8988T (cell line): ENCODE results near the gene PRKAR1B.
A peak's percentile ranks its signal among the peaks of the same experiment; 100 is the strongest.

ENCODE experiments used
- DNase-seq: peaks from one replicate; pipeline ENCODE4 v3.0.0; 2011

The PRKAR1B gene

DNA sequence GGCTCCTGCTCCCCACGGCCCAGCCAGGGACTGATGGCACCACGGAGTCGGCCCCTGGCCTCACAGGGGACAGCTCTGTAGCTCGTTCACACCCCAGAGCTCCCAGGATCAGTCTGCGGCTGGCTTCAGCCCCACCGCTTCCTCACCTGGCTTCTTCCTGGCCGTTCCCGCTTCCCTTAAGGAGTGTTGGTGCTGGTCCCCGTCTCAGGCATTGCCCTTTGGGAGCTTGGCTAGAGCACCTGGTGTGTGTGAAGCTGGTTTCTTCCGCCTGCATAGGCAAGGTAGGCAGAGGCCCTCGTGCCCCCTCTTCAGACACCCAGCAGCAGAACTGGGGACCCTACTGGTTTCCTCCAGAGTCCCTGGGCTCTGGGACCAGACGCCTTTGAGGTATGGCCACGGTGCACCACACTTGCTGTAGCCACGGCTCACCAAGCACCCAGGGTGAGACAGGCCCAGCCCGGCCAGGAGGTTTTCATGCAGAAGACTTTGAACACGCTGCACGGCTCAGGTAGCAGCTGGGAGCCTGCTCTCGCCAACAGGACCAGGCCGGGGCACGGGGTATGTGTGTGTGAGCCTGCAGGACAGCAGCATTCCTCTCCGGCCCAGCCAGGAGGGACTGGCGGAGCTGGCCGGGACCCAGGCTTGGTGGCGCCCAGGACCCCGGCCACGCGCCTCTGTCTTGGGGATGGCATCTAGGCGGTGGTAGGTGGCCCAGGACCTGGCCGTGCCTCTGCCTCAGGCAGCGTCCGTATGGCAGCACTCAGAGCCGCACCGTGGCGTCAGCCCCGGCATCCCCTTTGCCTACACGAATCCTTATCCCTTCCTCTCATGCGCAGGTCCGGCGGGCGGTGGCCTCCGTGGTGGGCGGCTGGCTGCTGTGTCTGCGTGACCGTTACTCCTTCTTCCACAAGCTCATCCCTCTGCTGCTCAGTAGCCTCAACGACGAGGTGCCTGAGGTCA lies 13.2 kb upstream of the PRKAR1B start:
- no peak for DNase-seq

DNA sequence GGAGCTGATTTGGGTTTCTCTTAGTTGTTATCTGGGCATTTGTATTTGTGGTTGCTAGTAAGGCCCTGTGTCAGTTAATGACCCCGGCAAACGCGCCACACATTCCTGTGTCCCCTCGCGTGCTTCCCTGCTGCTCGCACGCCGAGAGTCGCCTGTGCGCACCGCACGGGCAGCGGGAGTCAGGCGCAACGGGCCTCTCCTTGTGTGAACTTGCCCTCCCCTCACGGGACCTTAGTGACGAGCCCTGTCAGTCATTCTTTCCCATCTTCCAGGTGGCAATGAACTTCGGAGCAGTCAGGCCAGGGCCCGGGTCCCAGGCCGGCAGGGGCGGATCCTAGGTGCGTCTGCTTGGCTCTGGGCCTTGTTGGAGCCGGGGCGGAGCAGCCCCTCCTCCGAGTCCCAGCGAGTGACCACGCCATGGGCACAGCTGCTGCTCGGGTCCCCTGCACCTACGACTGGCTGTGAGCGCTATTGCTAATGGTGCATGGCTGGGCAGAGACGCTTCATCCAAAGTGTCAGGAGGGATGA lies 12.4 kb upstream of the PRKAR1B start:
- DNase-seq: no peak

DNA sequence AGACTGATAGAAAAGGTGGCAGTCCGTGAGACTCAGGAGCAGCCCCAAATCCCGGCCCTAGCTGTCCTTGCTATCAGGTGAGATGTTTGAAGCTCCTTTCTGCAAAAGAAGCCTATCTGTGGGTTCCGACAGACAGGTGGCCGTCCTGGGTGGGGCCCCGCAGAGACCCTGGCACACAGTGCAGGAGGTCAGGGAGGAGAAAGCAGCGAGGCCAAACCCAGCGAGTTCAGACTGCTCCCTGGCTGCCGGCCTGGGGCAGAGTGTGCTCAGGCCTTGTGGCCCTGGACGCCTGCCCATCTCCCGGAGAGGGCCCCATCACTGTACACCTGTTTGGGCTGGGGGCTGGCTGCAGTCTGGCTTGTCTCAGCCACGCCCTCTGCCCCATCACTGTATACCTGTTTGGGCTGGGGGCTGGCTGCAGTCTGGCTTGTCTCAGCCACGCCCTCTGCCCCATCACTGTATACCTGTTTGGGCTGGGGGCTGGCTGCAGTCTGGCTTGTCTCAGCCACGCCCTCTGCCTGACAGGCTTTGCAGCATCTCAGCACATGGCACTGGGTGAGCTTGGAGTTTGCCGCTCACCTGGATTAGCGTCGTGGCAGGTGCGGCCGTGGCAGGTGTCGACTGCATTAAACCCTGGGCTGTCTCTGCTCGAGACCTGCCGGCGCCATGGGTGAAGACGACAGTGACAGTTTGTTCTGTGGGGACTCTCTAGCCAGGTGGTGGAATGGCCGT lies 11.8 kb upstream of the PRKAR1B start:
- DNase-seq: no peak

DNA sequence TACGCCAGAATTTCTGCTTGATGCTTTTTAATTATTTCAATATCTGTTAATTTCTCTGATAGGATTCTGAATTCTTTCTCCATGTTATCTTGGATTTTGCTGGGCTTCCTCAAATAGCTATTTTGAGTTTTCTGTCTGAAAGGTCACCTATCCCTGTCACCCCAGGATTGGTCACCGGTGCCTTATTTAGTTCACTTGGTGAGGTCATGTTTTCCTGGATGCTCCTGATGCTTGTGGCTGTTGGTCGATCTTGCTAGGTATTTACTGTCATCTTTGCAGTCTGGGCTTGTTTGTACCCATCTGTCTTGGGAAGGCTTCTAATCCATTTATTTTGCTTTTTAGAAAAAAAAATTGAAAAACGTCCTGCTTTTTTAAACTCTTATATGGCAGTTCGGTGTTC lies 11.2 kb upstream of the PRKAR1B start:
- DNase-seq: no peak

DNA sequence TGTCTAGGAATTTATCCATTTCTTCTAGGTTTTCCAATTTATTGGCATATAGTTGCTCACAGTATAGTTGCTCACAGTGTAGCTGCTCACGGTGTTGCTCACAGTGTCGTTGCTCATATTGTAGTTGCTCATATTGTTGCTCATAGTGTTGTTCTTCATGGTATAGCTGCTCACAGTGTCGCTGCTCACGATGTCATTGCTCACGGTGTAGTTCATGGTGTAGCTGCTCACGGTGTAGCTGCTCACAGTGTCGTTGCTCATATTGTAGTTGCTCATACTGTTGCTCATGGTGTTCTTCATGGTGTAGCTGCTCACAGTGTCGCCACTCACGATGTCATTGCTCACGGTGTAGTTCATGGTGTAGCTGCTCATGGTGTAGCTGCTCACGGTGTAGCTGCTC lies 7.7 kb upstream of the PRKAR1B start:
- no peak for DNase-seq

DNA sequence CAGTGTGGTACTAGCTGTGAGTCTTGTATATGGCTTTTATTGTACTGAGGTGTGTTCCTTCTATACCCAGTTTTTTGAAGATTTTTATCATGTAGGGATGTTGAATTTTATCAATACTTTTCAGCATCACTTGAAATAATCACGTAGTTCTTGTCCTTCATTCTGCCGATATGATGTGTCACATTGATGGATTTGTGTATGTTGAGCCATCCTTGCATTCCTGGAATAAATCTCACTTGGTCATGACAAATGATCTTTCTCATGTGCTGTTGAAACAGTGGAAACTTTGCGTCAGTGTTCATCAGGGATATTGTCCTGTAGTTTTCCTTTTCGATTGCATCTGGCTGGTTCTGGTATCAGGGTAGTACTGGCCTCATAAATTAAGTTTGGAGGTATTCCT lies 7.1 kb upstream of the PRKAR1B start:
- DNase-seq: no peak

DNA sequence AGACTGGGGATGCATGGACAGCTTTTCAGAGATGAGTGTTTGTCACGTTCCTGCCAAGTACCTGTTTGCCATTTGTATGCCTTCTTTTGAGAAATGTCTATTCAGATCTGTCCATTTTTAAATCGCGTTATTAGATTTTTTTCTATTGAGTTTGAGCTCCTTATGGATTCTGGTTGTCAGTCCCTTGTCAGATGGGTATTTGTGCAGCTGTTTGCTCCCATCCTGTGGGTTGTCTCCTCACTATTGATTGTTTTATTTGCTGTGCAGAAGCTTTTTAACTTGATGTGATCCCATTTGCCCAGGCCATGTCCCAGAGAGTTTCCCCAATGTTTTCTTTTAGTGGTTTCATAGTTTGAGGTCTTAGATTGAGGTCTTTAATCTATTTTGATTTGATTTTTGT lies 5.5 kb upstream of the PRKAR1B start:
- DNase-seq: no peak

DNA sequence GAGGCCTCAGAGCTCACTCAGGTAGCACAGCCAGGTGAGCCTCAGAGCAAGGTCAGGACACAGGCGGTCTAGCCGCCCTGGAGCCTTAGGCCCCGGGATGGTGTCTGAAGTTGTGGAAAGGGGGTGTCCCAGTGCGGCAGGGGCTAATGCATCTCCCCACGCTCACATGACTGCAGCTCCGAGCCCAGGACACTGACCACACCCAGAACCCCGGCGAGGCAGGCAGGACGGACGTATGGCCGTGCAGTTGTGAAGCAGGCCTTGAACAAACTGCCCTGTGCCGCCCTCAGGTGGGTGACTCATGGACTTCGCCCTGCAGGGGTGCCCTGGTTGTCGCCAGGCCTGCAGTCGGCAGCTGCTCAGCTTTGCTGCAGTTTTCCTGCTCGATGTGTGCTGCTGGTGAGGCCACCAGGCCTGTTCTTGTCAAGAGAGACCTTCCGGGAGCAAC lies 5.0 kb upstream of the PRKAR1B start:
- peak; percentile 76 for DNase-seq

DNA sequence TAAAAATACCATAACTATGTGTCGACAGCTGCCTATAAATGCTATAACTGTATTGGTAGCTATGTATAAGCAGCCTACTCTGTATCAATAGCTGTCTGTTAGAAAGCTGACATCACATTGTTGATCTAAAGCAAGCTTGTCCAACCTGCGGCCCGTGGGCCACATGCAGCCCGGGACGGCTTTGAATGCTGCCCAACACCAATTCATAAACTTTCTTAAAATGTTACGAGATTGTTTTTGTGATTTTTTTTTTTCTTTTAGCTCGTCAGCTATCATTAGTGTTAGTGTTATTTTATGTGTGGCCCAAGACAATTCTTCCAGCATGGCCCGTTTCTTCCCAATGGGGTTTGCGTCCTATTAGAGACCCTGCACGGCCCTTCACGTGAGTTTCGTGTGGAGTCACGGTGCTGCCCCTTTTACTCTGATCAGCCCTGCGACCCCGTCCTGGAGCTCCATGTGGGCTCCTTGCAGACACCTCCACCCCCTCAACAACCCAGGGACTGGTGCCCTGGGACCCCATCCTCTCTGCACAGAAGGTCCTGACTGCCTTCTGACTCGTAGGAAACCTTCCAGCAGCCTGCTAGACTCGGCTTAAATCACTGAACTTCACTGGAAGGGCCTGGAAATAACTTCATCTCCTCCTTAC lies 4.5 kb upstream of the PRKAR1B start:
- no peak for DNase-seq

DNA sequence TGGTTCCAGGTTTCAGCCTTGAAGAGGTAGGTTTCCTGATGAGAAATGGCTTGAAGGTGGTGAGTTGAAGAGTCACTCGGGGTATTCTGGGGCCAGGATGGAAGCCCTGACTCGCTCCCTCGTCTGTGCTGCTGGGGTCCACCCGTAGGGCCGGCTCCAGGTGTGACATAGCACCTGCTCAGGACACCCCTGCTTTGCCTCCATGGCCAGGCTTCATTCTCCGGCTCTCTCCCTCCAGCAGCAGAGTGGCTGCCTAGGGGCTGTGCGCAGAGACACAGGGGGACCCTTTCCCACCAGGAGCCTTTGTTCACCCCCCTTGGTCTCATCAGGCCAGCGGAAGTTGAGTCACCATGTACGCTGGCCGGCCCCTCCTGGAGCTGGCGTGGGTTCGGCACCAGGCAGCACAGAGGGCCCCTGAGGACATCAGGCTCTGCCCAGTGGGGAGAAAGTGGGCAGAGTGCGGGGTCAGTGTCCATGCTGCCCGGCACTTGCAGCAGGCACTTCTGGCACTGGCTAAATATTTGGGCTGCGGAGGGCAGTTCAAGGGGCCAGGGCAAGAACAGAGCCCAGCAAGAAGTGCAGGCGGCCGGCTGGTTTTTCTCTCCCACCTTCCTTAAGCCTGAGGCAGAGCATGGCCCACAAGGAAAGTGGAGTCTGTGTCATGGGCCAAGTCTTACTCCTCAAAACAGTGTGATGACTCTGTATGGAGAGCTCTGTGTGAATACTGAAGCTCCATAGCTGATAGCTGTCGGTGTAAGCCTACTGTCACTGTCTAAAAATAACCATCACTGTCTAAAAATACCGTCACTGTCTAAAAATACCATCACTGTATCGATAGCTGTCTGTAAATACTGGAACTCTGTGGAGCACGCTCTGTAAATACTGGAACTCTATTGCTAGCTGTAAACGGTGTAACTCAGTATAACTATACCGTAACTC lies 3.7 kb upstream of the PRKAR1B start:
- DNase-seq: no peak

DNA sequence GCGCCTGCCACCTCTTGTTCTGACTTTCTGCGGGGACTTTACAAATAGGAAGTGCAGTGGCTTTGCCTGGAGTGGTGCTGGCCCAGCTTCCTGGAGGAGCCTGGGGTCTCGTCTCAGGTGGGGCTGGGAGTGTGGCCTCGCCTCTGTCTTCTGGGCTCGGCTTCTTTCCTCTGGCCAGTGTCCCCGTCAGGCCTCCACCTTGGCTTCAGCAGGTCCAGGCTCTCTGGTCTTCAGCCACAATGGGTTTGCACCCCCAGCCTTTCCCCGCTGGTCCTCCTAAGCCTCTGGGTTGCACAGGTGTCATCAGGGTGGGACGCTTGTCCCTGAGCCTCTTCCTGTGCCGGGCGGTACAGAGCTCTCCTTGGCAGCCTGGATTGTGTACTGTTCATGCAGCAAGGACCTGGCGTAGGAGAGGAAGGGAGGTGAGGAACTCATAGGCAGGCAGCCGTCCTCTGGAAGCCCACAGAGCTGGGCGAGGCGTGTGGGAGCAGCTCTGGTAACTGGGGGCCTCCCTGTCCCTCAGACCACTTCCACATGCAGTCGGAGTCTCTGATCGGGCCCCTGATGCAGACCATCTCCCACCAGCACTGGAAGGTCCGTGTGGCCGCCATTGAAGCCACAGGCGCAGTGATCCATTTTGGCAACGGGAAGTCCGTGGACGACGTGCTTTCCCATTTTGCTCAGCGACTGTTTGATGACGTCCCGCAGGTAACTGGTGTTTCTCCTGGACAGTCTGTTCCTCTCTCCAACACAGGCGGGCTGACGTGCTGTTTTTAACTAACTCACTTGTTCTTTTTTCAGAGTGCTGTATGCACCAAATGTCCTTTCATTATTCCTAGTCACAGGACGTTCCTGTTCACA lies 2.3 kb upstream of the PRKAR1B start:
- no peak for DNase-seq

DNA sequence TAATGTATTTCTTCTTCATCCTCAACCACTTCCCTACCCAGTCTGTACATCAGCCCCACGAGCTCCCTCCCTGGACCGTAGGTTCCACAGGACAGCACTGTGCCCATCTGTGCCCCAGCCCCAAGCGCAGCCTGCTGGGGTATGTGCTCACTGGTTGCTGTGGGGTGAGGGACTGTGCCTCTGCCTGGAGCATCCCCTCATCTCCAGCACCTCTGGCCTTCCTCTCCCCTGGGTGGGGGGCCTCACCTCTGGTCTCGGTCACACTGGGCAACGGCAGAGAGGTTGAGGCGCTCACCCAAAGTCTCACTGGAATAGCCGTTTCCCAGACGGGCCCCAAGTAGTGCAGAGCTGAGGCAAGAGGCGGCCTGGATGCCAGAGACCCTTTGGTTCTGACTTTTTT lies 1.5 kb upstream of the PRKAR1B start:
- DNase-seq: no peak

DNA sequence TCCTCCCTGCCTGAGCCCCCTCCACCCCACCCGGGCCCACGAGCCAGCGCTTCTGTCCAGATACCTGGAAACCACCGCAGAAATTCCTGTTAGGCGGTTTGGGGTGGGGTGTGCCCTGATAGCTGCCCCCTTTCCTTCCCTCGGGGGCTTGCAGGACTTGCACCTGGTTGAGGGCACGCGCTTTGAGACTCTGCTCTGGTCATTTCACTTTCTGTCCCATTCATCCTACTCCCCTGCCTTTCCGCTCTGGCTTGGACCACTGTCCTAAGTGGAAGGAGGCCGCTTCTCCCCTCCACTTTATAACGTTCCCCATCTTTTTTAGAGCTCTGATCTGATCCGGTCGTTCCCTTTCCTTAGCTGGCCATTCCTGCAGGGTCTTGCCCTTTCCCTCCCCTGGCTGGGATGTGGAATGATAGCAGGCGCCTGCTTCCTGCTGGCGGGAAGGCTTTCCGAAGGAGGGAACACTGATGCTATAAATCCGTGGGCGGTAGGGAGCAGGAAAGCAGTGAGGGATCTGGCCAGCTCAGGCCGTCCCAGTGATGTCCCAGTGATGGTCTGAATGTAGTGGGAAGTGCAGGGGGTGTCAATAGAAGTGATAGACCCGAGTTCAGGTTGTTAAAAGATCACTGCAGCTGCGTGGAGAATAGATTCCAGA lies 852 bp upstream of the PRKAR1B start:
- DNase-seq: no peak

DNA sequence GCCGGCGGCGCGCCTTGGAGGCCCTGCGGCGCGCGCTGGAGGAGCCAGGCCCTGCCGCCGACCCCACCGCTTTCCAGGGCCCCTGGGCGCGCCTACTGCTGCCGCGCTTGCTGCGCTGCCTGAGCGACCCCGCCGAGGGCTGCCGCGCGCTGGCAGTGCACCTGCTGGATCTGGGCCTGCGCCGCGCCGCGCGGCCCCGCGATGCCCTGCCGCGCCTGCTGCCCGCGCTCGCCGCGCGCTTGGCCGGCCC lies 302 bp downstream of the PRKAR1B start:
- no peak for DNase-seq

DNA sequence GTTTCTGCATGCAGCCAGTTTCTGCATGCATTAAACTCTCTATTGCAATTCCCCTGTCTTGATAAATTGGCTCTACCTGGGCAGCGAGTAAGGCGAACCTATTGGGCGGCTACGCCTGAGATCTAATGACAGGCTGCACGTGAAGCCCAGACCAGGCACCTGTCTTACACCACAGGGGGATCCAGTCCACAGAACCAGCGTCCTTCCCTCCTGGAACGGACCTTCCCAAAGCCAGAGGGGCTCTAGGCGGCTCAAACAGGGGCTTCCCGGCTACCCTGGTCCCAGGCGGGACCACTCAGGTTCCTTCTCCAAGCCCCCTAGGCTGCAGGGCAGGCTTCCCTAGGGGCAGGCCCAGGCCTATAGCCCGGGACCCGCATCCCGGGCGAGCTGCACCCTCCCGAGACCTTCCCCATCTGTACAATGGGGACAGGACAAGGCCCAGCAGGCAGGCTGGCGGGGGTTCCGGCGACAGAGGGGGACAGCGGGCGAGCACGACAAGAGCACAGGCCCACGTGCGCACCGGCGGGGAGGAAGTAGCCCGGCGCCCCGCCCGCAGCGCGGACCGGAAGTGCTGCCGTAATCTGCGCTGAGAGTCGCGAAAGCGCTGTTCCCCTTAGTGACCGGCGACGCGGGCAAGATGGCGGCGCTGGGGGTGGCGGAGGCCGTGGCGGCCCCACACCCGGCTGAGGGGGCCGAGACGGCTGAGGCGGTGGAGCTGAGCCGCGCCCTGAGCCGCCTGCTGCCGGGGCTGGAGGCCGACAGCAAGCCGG lies 812 bp downstream of the PRKAR1B start, which contains the start of gene DNAAF5:
TSS of gene DNAAF5 (plus strand) at position 616 of the 770 bp plus-strand sequence. CDS start at position 638, 22 bp downstream.
- peak; percentile 85 for DNase-seq

DNA sequence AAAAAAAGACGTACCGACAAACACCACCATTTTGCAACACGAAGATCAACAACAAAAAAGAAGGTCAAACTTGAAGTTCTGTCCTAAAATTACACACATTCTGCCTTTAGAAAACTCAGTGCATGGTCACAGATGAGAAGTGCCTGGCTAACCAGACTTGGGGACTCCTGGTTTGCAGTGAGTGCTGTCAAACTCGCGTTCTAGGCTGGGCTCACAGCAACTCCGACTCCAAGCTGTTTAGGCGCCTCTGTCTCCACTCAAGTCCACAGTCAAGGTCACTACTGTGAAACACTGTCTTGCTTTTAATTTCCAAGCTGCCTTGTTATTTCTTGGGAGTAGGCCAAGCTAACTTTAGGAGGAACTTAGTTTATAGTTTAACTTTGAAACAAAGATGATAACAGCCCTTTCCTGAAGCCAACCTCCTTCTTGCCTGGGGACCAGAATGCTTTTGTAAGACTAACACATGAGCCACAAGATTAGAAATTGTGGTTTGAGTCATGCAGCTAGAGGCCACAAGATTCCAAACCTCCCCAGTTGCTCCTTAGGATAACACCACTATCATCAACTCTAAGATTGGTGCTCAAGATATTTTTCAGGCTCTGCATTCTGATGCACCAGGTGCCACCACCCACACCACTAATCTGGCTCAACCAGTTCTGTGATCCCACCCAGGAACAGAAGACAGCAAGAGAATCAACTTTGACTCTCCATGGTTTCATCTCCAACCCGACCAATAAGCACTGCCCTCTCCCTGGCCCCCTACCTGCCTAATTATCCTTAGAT lies 1.7 kb downstream of the PRKAR1B start:
- no peak for DNase-seq

DNA sequence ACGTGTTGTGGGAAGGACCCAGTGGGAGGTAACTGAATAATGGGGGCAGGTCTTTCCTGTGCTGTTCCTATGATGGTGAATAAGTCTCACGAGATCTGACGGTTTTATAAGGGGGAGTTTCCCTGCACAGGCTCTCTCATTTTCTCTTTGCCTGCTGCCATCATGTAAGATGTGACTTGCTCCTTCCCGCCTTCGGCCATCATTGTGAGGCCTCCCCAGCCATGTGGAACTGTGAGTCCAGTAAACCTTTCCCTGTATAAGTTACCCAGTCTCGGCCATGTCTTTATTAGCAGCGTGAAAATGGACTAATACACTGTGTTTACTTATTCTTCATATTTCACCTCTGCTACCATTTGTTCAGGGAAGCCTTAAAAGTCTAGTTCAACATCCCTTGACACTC lies 2.8 kb downstream of the PRKAR1B start:
- no peak for DNase-seq

DNA sequence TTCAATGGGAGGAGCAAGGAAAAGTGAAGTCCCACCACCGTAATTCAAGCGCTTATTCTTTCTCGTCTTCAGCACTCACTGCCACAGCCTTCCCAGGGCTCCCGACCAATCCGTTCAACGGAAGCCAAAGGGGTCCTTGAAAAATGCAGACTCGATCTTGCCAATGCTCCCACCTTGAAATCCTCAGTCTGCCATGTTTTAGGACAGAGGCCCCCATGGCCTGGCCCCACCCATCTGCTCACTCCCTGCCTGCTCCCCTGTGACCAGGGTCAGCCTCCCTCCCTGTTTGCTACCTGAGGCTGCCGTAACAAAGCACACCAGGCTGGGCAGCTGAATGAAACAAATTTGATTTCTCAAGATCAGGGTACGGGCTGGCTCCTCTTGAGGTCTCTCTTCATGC lies 3.5 kb downstream of the PRKAR1B start:
- no peak for DNase-seq

DNA sequence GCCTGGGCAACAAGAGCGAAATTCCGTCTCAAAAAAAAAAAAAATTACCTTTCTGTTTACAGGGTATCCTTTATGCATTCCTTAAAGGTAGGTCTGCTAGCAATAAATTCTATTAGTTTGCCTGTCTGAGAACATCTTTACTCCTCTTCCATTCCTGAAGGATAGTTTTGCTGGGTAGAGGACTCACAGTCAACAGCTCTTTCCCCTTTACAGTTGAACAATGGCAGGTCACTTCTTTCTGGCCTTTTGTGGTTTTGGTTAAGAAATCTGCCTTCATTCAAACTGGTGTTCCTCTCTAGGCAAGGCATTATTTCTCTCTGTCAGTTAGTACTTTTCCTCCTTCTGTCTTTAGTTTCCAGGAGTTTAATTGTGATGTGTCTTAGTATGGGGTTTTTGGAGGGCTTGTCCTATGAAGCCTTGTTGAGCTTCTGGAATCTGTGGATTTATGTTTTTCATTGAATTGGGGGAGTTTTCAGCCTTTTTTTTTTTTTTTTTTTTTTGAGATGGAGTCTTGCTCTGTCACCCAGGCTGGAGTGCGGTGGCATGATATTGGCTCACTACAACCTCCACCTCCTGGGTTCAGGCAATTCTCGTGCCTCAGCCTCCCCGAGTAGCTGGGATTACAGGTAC lies 5.3 kb downstream of the PRKAR1B start:
- no peak for DNase-seq
